Measurements from ENCODE around the gene WDR33.

WDR33 gene

DNA sequence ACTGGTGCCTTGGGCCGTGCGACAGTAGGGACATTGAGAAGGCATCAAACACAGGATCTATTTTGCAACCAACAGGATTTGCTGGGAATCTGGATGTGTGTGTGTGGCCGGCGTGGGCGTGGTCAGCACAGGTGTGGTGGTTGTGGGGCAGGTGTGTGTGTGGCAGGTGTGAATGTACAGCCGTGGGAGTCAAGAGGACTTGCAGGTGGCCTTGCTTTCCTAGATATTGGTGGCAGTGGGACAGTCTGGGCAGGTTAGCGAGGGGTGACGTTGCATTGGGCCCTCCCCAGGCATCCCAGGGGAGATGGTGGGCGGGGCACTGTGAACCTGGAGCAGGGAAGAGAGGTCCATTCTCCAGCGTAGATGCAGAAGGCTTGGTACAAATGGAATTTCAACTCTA lies 132.4 kb downstream of the WDR33 start:
- Histone ChIP-seq H3K4me1 (ENCODE audit: low read length) (no peaks in the 10 kb centered on the region), H3K36me3 (replicated peaks; ENCODE audit: insufficient read depth, low read length) (no peaks in the 10 kb centered on the region), H3K27me3 (replicated peaks; ENCODE audit: insufficient read depth, low read length) (peaks cover 31% of the 10 kb centered on the region), H3K79me2 (ENCODE audit: low read length) (no peaks in the 10 kb centered on the region), H3K4me2 (ENCODE audit: low read depth, low read length) (no peak overlapping the region), H2AFZ (ENCODE audit: low read length) (no peak overlapping the region), H3K27ac (ENCODE audit: low read length) (no peak overlapping the region), H3K9me3 (replicated peaks; ENCODE audit: insufficient read depth, low read length) (no peaks in the 10 kb centered on the region), H3K4me3 (ENCODE audit: low read length) (no peak overlapping the region), H3F3A (ENCODE audit: insufficient read depth, low read length) (no peaks in the 10 kb centered on the region), H3K9ac (ENCODE audit: low read length) (no peak overlapping the region), H3K9me2 (replicated peaks; ENCODE audit: insufficient read depth, low read length) (no peaks in the 10 kb centered on the region), H4K20me1 (ENCODE audit: insufficient read depth, low read length) (no peaks in the 10 kb centered on the region)
- TF ChIP-seq CTCF (IDR thresholded peaks at IDR 0.05; ENCODE audit: low read length) (no peak), EZH2 (optimal IDR thresholded peaks at IDR 0.05; ENCODE audit: low read depth, low read length) (no peak), EZH2phosphoT487 (IDR thresholded peaks at IDR 0.05; ENCODE audit: low read length) (no peak)
- DNase-seq: no peak

GRCh38 chr2:127676906-127677305 lies 134.1 kb downstream of the WDR33 start:
- H3K4me2 ChIP-seq (ENCODE audit: low read depth, low read length): no peak overlapping the region
- H3K4me1 ChIP-seq (ENCODE audit: low read length): no peaks in the 10 kb centered on the region

GRCh38 chr2:127675331-127676261 lies 135.4 kb downstream of the WDR33 start, which contains the start of gene LIMS2:
TSS of gene LIMS2 (minus strand) at chr2:127675530. CDS start at chr2:127675024, 506 bp downstream.
- no peak within 1 kb of the TSS for H3K9ac ChIP-seq (ENCODE audit: low read length)
- H2AFZ ChIP-seq (ENCODE audit: low read length): no peak within 1 kb of the TSS

More at GRCh38 chr2:127676906-127677305, 134.1 kb downstream of the WDR33 start:
- no peak overlapping the region for H3K9ac ChIP-seq (ENCODE audit: low read length)
- no peak overlapping the region for H3K27ac ChIP-seq (ENCODE audit: low read length)
- TF ChIP-seq CTCF (IDR thresholded peaks at IDR 0.05; ENCODE audit: low read length) (no peak), EZH2 (optimal IDR thresholded peaks at IDR 0.05; ENCODE audit: low read depth, low read length) (no peak), EZH2phosphoT487 (IDR thresholded peaks at IDR 0.05; ENCODE audit: low read length) (no peak)
- H3K9me2 ChIP-seq (replicated peaks; ENCODE audit: insufficient read depth, low read length): no peaks in the 10 kb centered on the region
- peaks cover 43% of the 10 kb centered on the region for H3K27me3 ChIP-seq (replicated peaks; ENCODE audit: insufficient read depth, low read length)
- no peaks in the 10 kb centered on the region for H4K20me1 ChIP-seq (ENCODE audit: insufficient read depth, low read length)
- H3K4me3 ChIP-seq (ENCODE audit: low read length): no peak overlapping the region
- DNase-seq: no peak
- no peaks in the 10 kb centered on the region for H3F3A ChIP-seq (ENCODE audit: insufficient read depth, low read length)
- no peaks in the 10 kb centered on the region for H3K79me2 ChIP-seq (ENCODE audit: low read length)
- H2AFZ ChIP-seq (ENCODE audit: low read length): no peak overlapping the region
- H3K9me3 ChIP-seq (replicated peaks; ENCODE audit: insufficient read depth, low read length): no peaks in the 10 kb centered on the region
- no peaks in the 10 kb centered on the region for H3K36me3 ChIP-seq (replicated peaks; ENCODE audit: insufficient read depth, low read length)

More at GRCh38 chr2:127675331-127676261, 135.4 kb downstream of the WDR33 start, which contains the start of gene LIMS2:
- Histone ChIP-seq H3K9me2 (replicated peaks; ENCODE audit: insufficient read depth, low read length) (no peaks in the 10 kb centered on the region), H3K27me3 (replicated peaks; ENCODE audit: insufficient read depth, low read length) (peaks cover 43% of the 10 kb centered on the region), H3K9me3 (replicated peaks; ENCODE audit: insufficient read depth, low read length) (no peaks in the 10 kb centered on the region), H3K4me3 (ENCODE audit: low read length) (no peak within 1 kb of the TSS), H3F3A (ENCODE audit: insufficient read depth, low read length) (no peaks in the 10 kb centered on the region), H3K79me2 (ENCODE audit: low read length) (no peaks in the 10 kb centered on the region), H3K4me2 (ENCODE audit: low read depth, low read length) (no peak within 1 kb of the TSS), H3K27ac (ENCODE audit: low read length) (no peak within 1 kb of the TSS), H4K20me1 (ENCODE audit: insufficient read depth, low read length) (no peaks in the 10 kb centered on the region), H3K4me1 (ENCODE audit: low read length) (no peaks in the 10 kb centered on the region), H3K36me3 (replicated peaks; ENCODE audit: insufficient read depth, low read length) (no peaks in the 10 kb centered on the region)
- TF ChIP-seq CTCF (IDR thresholded peaks at IDR 0.05; ENCODE audit: low read length) (no peak), EZH2phosphoT487 (IDR thresholded peaks at IDR 0.05; ENCODE audit: low read length) (no peak), EZH2 (optimal IDR thresholded peaks at IDR 0.05; ENCODE audit: low read depth, low read length) (no peak)
- no peak for DNase-seq
